ENCODE data around the gene MALRD1. TPM values are rescaled to one million over a fixed set of nuclear protein-coding genes. Genes with fewer than 3 reads are reported as not detected.

Gene MALRD1
- total and polyA plus RNA-seq, 3 donors from 2014 or later = 3.3 to 26.7 (median 19.3) TPM

DNA sequence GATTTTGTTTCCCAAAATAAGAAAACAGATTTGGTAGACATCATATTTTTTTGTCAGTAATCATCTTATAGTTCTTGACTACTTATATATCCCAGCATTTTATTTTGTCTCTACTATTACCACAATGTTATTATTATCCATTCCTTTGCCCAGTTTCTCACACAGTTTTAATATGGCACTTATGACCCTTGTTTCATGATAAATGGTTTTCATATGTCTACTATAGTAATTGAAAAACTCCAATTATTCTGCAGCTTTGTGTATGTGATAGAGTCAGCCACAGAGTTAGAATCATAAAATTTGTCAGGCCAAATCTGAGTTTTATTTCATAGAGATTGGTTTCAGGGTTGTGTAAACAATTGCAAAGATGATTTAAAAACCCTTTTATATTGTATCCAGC lies 203.9 kb downstream of the MALRD1 start:
- no peaks in the 10 kb centered on the region for H3K36me3 ChIP-seq (ENCODE audit: low read depth, missing control alignments)
- no peak for TF ChIP-seq POLR2A (IDR thresholded peaks at IDR 0.05)
- TF ChIP-seq CTCF (IDR thresholded peaks at IDR 0.05) = no peak
- H3K4me3 ChIP-seq = no peak overlapping the region
- no peak for DNase-seq
- H3K4me1 ChIP-seq = no peaks in the 10 kb centered on the region
- intact Hi-C loops (cut with DNase I; ENCODE audit: low total_unique reads) = no loop called here
- no peaks in the 10 kb centered on the region for H3K27me3 ChIP-seq
- H3K9me3 ChIP-seq = no peaks in the 10 kb centered on the region
- H3K27ac ChIP-seq = no peak overlapping the region

GRCh38 chr10:19256331-19256730 lies 207.7 kb downstream of the MALRD1 start:
- no peak for DNase-seq
- Histone ChIP-seq H3K27me3 (no peaks in the 10 kb centered on the region), H3K4me1 (no peaks in the 10 kb centered on the region), H3K27ac (no peak overlapping the region), H3K36me3 (ENCODE audit: low read depth, missing control alignments) (no peaks in the 10 kb centered on the region), H3K9me3 (no peaks in the 10 kb centered on the region), H3K4me3 (no peak overlapping the region)
- no peak for TF ChIP-seq CTCF (IDR thresholded peaks at IDR 0.05)
- no peak for TF ChIP-seq POLR2A (IDR thresholded peaks at IDR 0.05)
- 80 to 85% methylated on average over 1 of the region's 1 CpG for WGBS, 2 donors
- intact Hi-C loops (cut with DNase I; ENCODE audit: low total_unique reads) = no loop called here

DNA sequence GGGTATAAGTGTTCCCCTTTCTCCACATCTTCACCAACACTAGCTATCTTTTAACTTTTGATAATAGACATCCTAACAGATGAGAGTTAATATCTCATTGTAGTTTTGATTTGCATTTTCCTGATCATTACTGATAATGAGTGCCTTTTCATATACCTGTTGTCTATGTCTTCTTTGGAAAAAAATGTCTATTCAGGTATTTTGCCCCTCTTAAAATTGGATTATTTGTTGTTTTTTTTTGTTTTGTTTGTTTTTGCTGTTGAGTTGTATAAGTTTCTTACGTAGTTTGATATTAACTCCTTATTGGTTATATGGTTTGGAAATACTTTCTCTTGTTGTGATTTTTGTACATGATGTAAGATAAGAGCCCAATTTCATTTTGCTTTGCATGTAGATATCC lies 214.7 kb downstream of the MALRD1 start:
- TF ChIP-seq POLR2A (IDR thresholded peaks at IDR 0.05) = no peak
- TF ChIP-seq CTCF (IDR thresholded peaks at IDR 0.05) = no peak
- intact Hi-C loops (cut with DNase I; ENCODE audit: low total_unique reads) = no loop called here
- Histone ChIP-seq H3K4me3 (no peak overlapping the region), H3K9me3 (no peaks in the 10 kb centered on the region), H3K27me3 (no peaks in the 10 kb centered on the region), H3K36me3 (ENCODE audit: low read depth, missing control alignments) (no peaks in the 10 kb centered on the region), H3K27ac (no peak overlapping the region), H3K4me1 (no peaks in the 10 kb centered on the region)
- DNase-seq = no peak
- 90% methylated on average over 1 of the region's 1 CpG for WGBS, 2 donors

DNA sequence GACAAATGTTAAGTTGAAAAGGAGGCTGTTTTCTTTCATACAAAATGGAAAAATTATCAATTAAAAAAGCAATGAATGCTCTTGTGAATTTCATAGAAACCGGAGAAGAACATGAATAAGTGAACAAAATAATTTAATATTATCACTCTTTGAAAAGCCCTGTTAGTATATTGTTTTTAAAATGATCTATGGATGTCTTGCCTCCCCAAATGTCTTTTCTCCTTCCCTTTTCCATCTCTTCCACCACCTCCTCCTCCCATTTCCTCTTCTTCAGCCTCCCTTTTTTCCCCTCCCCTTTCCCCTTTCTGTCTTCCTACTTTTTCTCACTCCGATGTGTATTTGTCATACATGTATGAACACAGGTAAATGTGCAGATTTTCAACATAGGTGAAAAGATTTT lies 234.7 kb downstream of the MALRD1 start:
- H3K27ac ChIP-seq = no peak overlapping the region

More for the DNA sequence above, 234.7 kb downstream of the MALRD1 start:
- intact Hi-C loops (cut with DNase I; ENCODE audit: low total_unique reads) = no loop called here
- no peaks in the 10 kb centered on the region for H3K36me3 ChIP-seq (ENCODE audit: low read depth, missing control alignments)
- no peak overlapping the region for H3K4me3 ChIP-seq
- DNase-seq = no peak
- no peaks in the 10 kb centered on the region for H3K27me3 ChIP-seq
- no peaks in the 10 kb centered on the region for H3K4me1 ChIP-seq
- WGBS, 2 donors = 89 to 95% methylated on average over 2 of the region's 2 CpGs
- TF ChIP-seq CTCF (IDR thresholded peaks at IDR 0.05) (no peak), POLR2A (IDR thresholded peaks at IDR 0.05) (no peak)
- no peaks in the 10 kb centered on the region for H3K9me3 ChIP-seq
